GM21576 (cell line): Measurements from ENCODE around the gene DCAF8L2.
"Not testable (repeated sequence)": the region's sequence is repeated elsewhere in the genome, so short reads cannot be mapped to it uniquely, and the experiment has no call there.

ENCODE experiments used
- ATAC-seq: cut with Tn5 transposase; IDR thresholded peaks from one replicate; pipeline ENCODE4 v1.9.1; 2021; ENCODE audit warnings: mild to moderate bottlenecking, moderate library complexity; ENCODE audit not compliant: unreplicated experiment

DCAF8L2 gene

GRCh38 chrX:27590044-27590443 is at the start of gene DCAF8L2:
Gene DCAF8L2 (plus strand): TSS chrX:27590344. CDS start chrX:27746896, 156,552 bp downstream.
- no peak for ATAC-seq

- not testable (repeated sequence) for ATAC-seq
These were observed 49.0 kb upstream of the DCAF8L2 start for GRCh38 chrX:27541161-27541560.

- ATAC-seq: no peak
These were observed 41.5 kb upstream of the DCAF8L2 start for GRCh38 chrX:27548624-27549023.

GRCh38 chrX:27549688-27550087 is 40.5 kb upstream of the DCAF8L2 start:
- ATAC-seq: no peak

GRCh38 chrX:27555514-27555913 is 34.6 kb upstream of the DCAF8L2 start:
- peak; percentile 56 for ATAC-seq

GRCh38 chrX:27565992-27566391 is 24.2 kb upstream of the DCAF8L2 start:
- no peak for ATAC-seq

- no peak for ATAC-seq
These were observed 19.0 kb upstream of the DCAF8L2 start for GRCh38 chrX:27571164-27571563.

GRCh38 chrX:27575565-27575964 is 14.6 kb upstream of the DCAF8L2 start:
- no peak for ATAC-seq

- no peak for ATAC-seq
These were observed 6.2 kb upstream of the DCAF8L2 start for GRCh38 chrX:27583976-27584375.

- no peak for ATAC-seq
These were observed 1.8 kb downstream of the DCAF8L2 start for GRCh38 chrX:27591938-27592337.

GRCh38 chrX:27597508-27597907 is 7.4 kb downstream of the DCAF8L2 start:
- ATAC-seq: no peak

- no peak for ATAC-seq
These were observed 8.2 kb downstream of the DCAF8L2 start for GRCh38 chrX:27598312-27598711.

GRCh38 chrX:27599928-27600327 is 9.8 kb downstream of the DCAF8L2 start:
- ATAC-seq: no peak

GRCh38 chrX:27600686-27601085 is 10.5 kb downstream of the DCAF8L2 start:
- ATAC-seq: no peak

GRCh38 chrX:27608671-27609070 is 18.5 kb downstream of the DCAF8L2 start:
- no peak for ATAC-seq

- no peak for ATAC-seq
These were observed 29.3 kb downstream of the DCAF8L2 start for GRCh38 chrX:27619459-27619858.

GRCh38 chrX:27619975-27620374 is 29.8 kb downstream of the DCAF8L2 start:
- ATAC-seq: no peak

GRCh38 chrX:27622883-27623282 is 32.7 kb downstream of the DCAF8L2 start:
- ATAC-seq: no peak

- ATAC-seq: no peak
These were observed 35.9 kb downstream of the DCAF8L2 start for GRCh38 chrX:27626066-27626465.

GRCh38 chrX:27633328-27633727 is 43.2 kb downstream of the DCAF8L2 start:
- no peak for ATAC-seq

- ATAC-seq: no peak
These were observed 66.4 kb downstream of the DCAF8L2 start for GRCh38 chrX:27656581-27656980.

- no peak for ATAC-seq
These were observed 70.7 kb downstream of the DCAF8L2 start for GRCh38 chrX:27660878-27661277.

GRCh38 chrX:27671234-27671633 is 81.1 kb downstream of the DCAF8L2 start:
- no peak for ATAC-seq

- ATAC-seq: no peak
These were observed 84.3 kb downstream of the DCAF8L2 start for GRCh38 chrX:27674491-27674890.
